ENCODE data around the gene VAV2. TPM values are rescaled to one million over a fixed set of nuclear protein-coding genes. Genes with fewer than 3 reads are reported as not detected.

The VAV2 gene
- total RNA-seq, 3 donors from 2014 or later: 5.3 to 9.5 (median 8.8) TPM

DNA sequence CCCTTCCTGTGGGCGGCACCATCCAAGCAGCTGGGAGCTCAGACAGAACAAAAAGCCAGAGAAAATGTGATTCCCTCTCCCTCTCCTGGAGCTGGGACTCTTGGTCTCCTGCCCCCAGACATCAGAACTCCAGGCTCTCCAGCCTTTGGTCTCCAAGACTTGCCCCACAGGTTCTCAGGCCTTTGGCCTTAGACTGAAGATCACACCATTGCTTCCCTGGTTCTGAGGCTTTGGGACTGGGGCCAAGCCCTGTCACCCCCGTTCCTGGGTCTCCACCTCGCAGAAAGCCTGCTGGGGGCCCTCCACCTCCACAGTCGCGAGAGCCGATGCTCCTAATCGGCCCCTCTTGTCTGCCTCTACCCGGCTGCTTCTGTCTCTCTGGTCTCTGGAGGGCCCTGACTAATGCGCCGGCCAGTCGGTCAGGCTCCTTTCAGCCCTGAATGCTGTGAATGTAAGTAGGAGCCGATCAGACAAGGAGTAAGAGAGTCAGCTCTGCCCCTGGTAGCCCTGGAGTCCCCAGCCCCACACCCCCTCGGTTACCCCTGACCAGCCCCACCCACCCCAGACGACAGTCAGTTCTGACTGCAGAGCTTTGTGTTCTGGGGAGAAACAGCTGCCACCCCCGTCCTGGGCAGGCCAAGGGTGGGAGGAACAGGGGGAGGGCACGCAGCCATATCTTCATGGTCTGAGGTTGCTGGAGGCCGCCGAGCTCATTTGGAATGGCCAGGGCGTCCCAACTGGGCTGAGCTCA lies 57.5 kb downstream of the VAV2 start:
- Histone ChIP-seq H3K27ac (no peak overlapping the region), H3K27me3 (no peaks in the 10 kb centered on the region), H3K36me3 (no peaks in the 10 kb centered on the region), H3K9me3 (no peaks in the 10 kb centered on the region), H3K4me3 (no peak overlapping the region), H3K4me1 (peaks cover 0 to 5% of the 10 kb centered on the region in 2 donors)
- intact Hi-C loops (cut with DNase I; ENCODE audit: low total_unique reads): no loop called here
- TF ChIP-seq POLR2A (IDR thresholded peaks at IDR 0.05) (no peak), POLR2AphosphoS5 (IDR thresholded peaks at IDR 0.05) (no peak)
- TF ChIP-seq, protein P1, sequence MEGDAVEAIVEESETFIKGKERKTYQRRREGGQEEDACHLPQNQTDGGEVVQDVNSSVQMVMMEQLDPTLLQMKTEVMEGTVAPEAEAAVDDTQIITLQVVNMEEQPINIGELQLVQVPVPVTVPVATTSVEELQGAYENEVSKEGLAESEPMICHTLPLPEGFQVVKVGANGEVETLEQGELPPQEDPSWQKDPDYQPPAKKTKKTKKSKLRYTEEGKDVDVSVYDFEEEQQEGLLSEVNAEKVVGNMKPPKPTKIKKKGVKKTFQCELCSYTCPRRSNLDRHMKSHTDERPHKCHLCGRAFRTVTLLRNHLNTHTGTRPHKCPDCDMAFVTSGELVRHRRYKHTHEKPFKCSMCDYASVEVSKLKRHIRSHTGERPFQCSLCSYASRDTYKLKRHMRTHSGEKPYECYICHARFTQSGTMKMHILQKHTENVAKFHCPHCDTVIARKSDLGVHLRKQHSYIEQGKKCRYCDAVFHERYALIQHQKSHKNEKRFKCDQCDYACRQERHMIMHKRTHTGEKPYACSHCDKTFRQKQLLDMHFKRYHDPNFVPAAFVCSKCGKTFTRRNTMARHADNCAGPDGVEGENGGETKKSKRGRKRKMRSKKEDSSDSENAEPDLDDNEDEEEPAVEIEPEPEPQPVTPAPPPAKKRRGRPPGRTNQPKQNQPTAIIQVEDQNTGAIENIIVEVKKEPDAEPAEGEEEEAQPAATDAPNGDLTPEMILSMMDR (IDR thresholded peaks at IDR 0.05): no peak
- no peak for DNase-seq (ENCODE audit: low spot score in 2 of 2)

DNA sequence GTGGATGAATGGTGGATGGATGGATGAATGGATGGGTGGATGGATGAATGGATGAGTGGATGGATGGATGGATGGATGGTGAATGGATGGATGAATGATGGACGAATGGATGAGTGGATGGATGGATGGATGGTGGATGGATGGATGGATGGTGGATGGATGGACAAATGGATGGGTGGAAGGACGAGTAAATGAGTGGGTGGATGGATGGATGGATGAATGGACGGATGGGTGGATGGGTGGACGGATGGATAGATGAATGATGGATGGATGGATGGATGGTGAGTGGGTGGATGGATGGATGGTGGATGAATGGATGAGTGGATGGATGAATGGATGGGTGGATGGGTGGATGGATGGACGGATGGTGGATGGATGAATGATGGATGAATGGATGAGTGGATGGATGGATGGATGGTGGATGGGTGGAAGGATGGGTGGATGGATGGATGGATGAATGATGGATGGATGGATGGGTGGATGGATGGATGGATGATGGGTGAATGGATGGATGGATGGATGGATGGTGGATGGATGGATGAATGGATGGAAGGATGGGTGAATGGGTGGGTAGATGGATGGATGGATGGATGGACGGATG lies 58.6 kb downstream of the VAV2 start:
- Histone ChIP-seq H3K9me3 (no peaks in the 10 kb centered on the region), H3K27me3 (no peaks in the 10 kb centered on the region), H3K4me3 (no peak overlapping the region), H3K27ac (no peak overlapping the region), H3K36me3 (no peaks in the 10 kb centered on the region), H3K4me1 (peaks cover 0 to 5% of the 10 kb centered on the region in 2 donors)
- DNase-seq (ENCODE audit: low spot score in 2 of 2): no peak
- no peak for TF ChIP-seq POLR2A (IDR thresholded peaks at IDR 0.05)
- TF ChIP-seq, protein P1 (IDR thresholded peaks at IDR 0.05): no peak
- TF ChIP-seq POLR2AphosphoS5 (IDR thresholded peaks at IDR 0.05): no peak
- intact Hi-C loops (cut with DNase I; ENCODE audit: low total_unique reads): no loop called here

DNA sequence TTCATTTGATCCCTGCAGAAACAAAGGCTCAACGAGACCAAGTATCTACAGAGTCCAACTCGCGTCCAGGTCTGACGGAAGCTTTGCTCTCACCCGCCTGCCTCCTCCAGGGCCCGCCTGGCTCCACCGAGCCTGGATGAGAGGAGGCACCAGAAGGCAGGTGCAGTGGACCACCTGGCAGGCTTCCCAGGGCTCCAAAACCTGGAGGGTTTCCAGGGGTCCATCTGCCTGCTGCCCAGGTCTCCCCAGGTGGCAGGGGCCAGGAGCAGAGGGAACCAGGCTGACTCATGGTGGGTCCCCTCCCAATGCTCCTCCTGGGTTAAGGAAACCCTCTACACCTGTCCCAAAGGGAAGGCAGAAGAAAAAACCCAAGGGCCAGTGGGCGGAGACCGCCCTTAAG lies 59.5 kb downstream of the VAV2 start:
- TF ChIP-seq, protein P1 (IDR thresholded peaks at IDR 0.05): no peak
- TF ChIP-seq POLR2AphosphoS5 (IDR thresholded peaks at IDR 0.05): no peak
- TF ChIP-seq POLR2A (IDR thresholded peaks at IDR 0.05): no peak
- Histone ChIP-seq H3K4me1 (peaks cover 0 to 5% of the 10 kb centered on the region in 2 donors), H3K27ac (no peak overlapping the region), H3K36me3 (no peaks in the 10 kb centered on the region), H3K27me3 (no peaks in the 10 kb centered on the region), H3K4me3 (peak overlapping the region in 1 of 3 donors; percentile 6), H3K9me3 (no peaks in the 10 kb centered on the region)
- intact Hi-C loops (cut with DNase I; ENCODE audit: low total_unique reads): no loop called here
- no peak for DNase-seq (ENCODE audit: low spot score in 2 of 2)

DNA sequence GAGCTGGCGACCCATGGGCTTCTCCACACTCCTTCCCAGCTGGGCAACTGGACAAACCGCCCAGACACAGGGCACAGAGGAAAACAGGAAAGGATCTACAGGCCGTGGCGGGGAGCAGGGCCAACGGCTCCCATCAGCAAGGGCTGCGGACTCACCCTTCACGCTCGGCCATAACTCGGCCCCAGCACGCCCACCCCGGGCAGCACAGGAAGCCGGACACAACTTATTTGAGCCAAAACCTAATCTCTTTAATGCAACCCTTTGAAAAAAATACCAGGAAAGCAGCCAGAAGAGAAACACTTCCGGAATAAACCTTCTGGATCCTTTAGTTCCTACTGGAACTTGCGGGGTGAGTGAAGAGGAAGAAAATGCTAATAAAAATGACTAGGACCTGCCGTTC lies 59.9 kb downstream of the VAV2 start:
- Histone ChIP-seq H3K4me3 (peak overlapping the region in 1 of 3 donors; percentile 6), H3K4me1 (peaks cover 0 to 5% of the 10 kb centered on the region in 2 donors), H3K27me3 (no peaks in the 10 kb centered on the region), H3K36me3 (no peaks in the 10 kb centered on the region), H3K27ac (no peak overlapping the region), H3K9me3 (no peaks in the 10 kb centered on the region)
- intact Hi-C loops (cut with DNase I; ENCODE audit: low total_unique reads): no loop called here
- TF ChIP-seq, protein P1 (IDR thresholded peaks at IDR 0.05): no peak
- TF ChIP-seq POLR2A (IDR thresholded peaks at IDR 0.05): no peak
- no peak for TF ChIP-seq POLR2AphosphoS5 (IDR thresholded peaks at IDR 0.05)
- no peak for DNase-seq (ENCODE audit: low spot score in 2 of 2)

Measured in breast epithelium (tissue), 4 donors.